HG02798 (cell line): Measurements from ENCODE around the gene SYCP2.

Source experiments
- ATAC-seq: cut with Tn5 transposase; IDR thresholded peaks from one replicate; pipeline ENCODE4 v1.9.1; 2021; ENCODE audit warnings: mild to moderate bottlenecking; ENCODE audit not compliant: unreplicated experiment, poor library complexity

The SYCP2 gene

DNA sequence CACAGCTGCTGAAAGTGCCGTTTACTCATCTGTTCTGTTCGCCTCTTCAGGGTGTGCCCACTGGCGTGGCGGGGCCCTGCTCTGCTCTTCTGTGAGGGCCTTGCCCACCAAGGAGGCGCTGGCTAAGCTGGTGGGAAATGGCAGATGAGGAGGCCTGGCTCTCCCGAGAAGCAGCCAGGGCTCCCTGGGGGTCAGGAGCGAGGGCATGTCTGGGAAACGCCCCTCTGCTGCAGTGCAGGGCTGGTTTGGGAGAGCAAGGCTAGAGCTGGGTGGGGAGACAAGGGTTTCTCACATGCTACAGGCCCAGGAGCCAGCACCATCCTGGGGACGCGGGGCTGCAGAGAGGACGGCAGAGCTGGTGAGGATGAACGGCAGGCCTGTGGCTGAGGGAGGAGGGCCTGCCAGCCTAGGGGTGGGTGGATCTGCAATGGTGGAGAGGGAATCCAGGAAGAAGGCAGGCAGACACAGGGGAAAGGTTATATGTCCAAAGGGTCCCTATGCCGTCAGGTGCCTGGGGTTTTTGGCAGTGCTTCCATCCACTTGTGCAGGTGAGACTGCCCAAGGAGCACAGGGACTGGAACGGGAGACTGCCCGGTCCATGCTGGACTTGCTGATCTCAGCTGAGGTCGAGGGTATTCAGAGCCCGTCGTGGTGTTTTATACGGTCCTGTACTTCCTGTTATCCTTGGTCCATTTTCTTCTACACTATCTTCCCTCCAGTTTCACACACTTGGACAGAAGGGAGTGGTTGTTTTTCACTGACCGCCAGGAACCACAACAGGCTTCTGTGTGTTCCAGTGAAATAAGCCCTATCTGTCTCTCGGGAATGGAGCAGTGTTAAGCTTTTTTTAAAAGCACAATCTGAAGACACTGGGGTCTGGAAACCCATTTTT, 119.2 kb downstream of the SYCP2 start:
- no peak for ATAC-seq
